ENCODE data around the gene DNAJC18.

GRCh38 chr5:139457241-139457640, 17.9 kb upstream of the DNAJC18 start:
- no peak for TF ChIP-seq CTCF (IDR thresholded peaks at IDR 0.05)
- TF ChIP-seq POLR2A (IDR thresholded peaks at IDR 0.05) = no peak
